Measurements from ENCODE around the gene KDM4B.
"Not testable (repeated sequence)": the region's sequence is repeated elsewhere in the genome, so short reads cannot be mapped to it uniquely, and the experiment has no call there.

Gene KDM4B

DNA sequence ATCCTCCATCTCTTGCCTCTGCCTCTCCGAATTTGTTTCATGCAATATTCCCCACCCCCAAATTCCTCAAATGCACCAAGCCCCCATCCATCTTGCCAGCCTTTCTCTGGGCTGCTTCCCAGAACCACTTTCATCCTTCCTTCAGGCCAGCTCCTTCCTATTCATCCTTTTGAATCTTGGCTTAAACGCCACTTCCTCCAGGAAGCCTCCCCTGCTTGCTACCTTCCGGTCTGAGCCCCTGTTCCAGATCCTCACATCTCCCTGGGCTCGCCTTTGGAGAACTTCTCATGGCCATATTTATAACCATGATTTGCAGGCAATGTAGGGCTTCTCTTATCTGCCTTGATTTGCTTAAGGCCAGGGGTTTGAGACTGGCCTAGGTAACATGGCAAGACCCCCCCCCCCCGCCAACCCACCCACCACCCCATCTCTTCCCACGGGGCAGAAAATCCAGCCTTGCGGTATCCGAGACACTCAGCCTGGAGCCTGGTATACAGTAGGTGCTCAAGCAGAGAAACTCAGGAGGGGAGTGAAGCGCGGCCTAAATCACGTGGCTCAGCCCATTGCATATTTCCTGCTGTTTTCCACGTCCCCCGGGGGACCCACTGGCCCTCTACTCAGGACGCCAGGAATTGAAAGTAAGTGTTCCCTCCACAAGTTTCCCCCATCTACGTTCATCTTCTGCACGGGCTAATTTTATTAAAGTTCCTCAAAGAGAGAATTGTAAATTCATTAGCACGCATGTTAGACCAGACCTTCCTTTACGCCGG is 219.8 kb downstream of the KDM4B start:
- TF ChIP-seq, protein P1, sequence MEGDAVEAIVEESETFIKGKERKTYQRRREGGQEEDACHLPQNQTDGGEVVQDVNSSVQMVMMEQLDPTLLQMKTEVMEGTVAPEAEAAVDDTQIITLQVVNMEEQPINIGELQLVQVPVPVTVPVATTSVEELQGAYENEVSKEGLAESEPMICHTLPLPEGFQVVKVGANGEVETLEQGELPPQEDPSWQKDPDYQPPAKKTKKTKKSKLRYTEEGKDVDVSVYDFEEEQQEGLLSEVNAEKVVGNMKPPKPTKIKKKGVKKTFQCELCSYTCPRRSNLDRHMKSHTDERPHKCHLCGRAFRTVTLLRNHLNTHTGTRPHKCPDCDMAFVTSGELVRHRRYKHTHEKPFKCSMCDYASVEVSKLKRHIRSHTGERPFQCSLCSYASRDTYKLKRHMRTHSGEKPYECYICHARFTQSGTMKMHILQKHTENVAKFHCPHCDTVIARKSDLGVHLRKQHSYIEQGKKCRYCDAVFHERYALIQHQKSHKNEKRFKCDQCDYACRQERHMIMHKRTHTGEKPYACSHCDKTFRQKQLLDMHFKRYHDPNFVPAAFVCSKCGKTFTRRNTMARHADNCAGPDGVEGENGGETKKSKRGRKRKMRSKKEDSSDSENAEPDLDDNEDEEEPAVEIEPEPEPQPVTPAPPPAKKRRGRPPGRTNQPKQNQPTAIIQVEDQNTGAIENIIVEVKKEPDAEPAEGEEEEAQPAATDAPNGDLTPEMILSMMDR (conservative IDR thresholded peaks at IDR 0.05; ENCODE audit: low read depth, low read length), result no peak
- H3K4me3 ChIP-seq (ENCODE audit: low read length), result no peak overlapping the region

DNA sequence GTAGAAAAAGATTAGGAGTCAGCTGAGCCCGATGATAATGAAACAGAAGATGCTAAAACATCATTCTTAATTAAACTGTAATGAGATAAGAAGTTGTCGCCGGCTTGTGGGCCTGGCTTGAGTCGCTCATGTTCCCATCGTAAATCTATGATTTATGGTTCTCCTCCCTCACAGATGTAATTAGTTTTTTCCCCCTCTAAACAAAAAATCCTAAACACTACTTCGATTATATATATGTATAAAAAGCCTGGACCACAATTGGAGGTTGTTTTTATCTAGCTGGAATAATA is 220.3 kb downstream of the KDM4B start:
- TF ChIP-seq, protein P1 (conservative IDR thresholded peaks at IDR 0.05; ENCODE audit: low read depth, low read length), result no peak
- no peak overlapping the region for H3K4me3 ChIP-seq (ENCODE audit: low read length)
- DNase-seq (ENCODE audit: low read depth), result no peak

More for the DNA sequence above, 219.8 kb downstream of the KDM4B start:
- DNase-seq (ENCODE audit: low read depth), result no peak

GRCh38 chr19:5191091-5191490 is 222.2 kb downstream of the KDM4B start:
- H3K4me3 ChIP-seq (ENCODE audit: low read length), result no peak overlapping the region
- no peak for DNase-seq (ENCODE audit: low read depth)
- TF ChIP-seq, protein P1 (conservative IDR thresholded peaks at IDR 0.05; ENCODE audit: low read depth, low read length), result no peak

- TF ChIP-seq, protein P1 (conservative IDR thresholded peaks at IDR 0.05; ENCODE audit: low read depth, low read length), result no peak
- no peak overlapping the region for H3K4me3 ChIP-seq (ENCODE audit: low read length)
- no peak for DNase-seq (ENCODE audit: low read depth)
Measured at GRCh38 chr19:5192568-5192967, 223.7 kb downstream of the KDM4B start.

DNA sequence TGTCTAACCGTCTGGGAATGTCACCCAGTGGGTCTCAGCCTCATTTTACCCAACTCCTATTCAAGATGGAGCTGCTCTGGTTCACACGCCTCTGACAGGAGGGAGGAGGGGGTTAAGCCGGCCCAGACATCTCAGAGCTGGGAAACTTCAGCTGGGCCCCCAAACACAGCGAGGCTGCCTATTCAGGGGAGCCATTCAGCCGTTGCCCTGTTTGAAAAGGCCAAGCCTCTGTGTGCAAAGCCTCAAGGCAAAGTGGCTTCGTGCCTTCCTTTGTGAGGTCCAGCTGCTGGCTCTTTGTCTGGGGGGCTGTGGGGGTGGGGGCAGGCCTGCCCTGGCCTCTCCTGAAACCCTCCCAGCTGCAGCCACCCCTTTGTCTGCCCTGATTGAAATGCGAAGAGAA is 224.3 kb downstream of the KDM4B start:
- DNase-seq (ENCODE audit: low read depth), result no peak
- TF ChIP-seq, protein P1 (conservative IDR thresholded peaks at IDR 0.05; ENCODE audit: low read depth, low read length), result no peak
- no peak overlapping the region for H3K4me3 ChIP-seq (ENCODE audit: low read length)

- TF ChIP-seq, protein P1 (conservative IDR thresholded peaks at IDR 0.05; ENCODE audit: low read depth, low read length), result no peak
- no peak for DNase-seq (ENCODE audit: low read depth)
- H3K4me3 ChIP-seq (ENCODE audit: low read length), result no peak overlapping the region
Measured at GRCh38 chr19:5194641-5195040, 225.7 kb downstream of the KDM4B start.

DNA sequence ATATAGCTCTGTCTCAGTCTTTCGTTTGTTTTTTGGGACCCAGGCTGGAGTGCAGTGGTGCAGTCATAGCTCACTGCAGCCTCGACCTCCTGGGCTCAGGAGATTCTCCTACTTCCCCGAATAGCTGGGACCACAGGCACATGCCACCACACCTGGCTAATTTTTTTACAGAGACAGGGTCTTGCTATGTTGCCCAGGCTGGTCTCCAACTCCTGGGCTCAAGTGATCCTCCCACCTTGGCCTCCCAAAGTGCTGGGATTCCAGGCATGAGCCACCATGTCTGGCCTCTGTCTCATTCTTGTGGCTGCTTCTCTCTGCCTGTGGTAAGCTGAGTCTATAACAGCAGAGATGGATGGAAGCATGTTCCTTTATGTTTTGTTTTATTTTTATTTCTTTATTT is 226.7 kb downstream of the KDM4B start:
- not testable (repeated sequence) for DNase-seq (ENCODE audit: low read depth); H3K4me3 ChIP-seq (ENCODE audit: low read length)

Measured in retinal pigment epithelial cell (primary cell).